GM12891 (cell line): Measurements from ENCODE around the gene NDUFAF8.

Experiments used
- PAX5 ChIP-seq: IDR thresholded peaks from 2 replicates; pipeline ENCODE4 v1.6.1; 2011; ENCODE audit warnings: low read length, moderate library complexity, mild to moderate bottlenecking; ENCODE audit not compliant: insufficient read depth, severe bottlenecking
- POLR2A ChIP-seq: IDR thresholded peaks from 2 replicates; pipeline ENCODE4 v1.6.1; 2011; ENCODE audit warnings: low read depth, low read length, control low read depth
- POLR2AphosphoS5 ChIP-seq: IDR thresholded peaks from 2 replicates; pipeline ENCODE4 v1.6.1; 2011; ENCODE audit warnings: low read depth, low read length, control low read depth
- TAF1 ChIP-seq: IDR thresholded peaks from 2 replicates; pipeline ENCODE4 v1.6.1; 2011; ENCODE audit warnings: low read depth, low read length, control low read depth

DNA sequence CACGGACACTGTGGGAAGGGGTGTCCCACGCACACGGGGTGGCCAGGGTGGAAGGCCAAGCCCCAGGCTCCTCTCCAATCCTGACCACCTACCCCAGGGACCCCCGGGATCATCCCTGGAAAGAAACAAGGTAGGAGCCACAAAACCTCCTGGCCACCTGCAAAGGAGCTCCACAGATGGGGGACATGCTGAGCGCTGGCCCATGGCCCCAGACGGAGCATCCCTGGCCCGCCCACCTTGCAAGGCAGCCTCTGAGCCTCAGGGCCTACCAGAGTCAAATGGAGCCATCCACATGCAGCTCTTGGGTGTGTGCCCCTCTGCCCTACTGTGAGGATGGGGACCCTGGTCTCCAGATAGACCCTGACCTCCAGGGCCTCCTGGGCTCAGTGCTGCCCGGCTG lies 39.7 kb downstream of the NDUFAF8 start:
- TF ChIP-seq POLR2AphosphoS5 = no peak
- TF ChIP-seq POLR2A = no peak
- no peak for TF ChIP-seq TAF1
- no peak for TF ChIP-seq PAX5
